ENCODE results near the gene TCEAL7.

Gene TCEAL7

DNA sequence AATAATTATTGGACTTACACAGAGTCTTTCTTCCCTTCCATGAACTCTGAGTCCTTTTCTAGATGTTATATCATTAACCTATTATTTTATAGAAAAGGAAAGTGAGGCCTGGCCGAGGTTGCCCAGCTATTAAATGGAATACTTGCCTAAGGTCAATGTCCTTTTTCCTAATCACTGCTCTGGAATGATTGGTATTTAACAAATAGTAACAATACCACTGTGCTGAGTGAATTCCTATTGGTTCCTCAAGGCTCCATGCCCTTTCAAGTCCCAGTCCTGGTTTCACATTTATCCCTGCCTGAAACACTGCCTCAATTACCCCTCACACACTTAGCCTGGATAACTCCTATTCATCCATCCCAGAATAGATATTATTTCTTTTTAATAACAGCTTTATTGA, 32.4 kb downstream of the TCEAL7 start:
- no peak overlapping the region for H3K4me3 ChIP-seq
- H3K27ac ChIP-seq: no peak overlapping the region

DNA sequence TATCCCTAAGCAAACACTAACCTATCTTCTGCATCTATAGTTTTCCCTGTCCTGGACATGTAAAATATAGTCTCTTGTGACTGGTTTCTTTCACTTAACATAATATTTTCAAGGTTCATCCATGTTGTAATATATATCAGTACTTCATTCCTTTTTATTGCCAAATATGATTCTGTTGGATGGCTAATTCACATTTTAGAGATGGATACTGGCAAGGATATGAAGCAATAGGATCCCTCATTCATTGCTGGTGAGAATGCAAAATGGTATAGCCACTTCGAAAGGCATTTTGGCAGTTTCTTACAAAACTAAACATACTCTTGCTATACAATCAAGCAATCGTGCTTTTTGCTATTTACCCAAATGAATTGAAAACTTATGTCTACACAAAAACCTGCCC, 33.0 kb downstream of the TCEAL7 start:
- H3K27ac ChIP-seq: no peak overlapping the region
- no peak overlapping the region for H3K4me3 ChIP-seq

DNA sequence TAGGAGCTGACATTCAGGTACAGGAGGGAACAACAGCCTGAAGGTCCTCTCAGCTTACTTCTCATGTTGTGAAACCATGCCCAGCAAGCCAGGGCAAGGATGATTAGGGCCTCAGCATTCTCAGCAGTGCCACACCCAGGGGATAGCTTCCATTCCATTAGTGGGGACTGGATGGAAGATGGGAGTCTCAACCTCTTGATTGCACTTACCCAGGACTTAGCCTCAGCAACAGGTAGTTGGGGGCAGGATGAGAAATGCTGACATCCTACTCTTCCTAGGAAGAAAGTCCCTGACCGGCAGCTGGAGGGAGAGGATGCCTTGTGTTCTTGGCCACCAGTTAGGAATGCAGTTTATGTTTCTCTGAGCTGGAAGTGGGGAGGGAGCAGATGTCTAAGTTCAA, 37.5 kb downstream of the TCEAL7 start:
- Histone ChIP-seq H3K27ac (no peak overlapping the region), H3K4me3 (no peak overlapping the region)

DNA sequence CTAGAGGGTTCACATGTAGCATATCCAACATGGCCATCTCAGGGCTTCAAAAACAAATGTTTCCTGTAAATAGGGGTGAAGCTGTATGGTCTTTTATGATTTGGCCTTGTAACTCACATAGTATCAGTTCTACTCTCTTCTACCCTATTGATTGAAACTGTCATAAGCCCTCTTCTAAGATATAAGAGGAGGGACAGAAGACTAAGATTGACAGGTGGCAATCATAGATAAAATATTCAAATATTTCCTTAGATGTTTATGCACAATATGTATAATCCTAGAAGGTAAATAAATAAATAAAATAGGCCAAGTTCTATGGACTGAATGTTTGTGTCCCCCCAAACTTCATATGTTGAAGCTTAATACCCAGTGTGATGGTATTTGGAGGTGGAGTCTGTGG, 39.4 kb downstream of the TCEAL7 start:
- no peak overlapping the region for H3K27ac ChIP-seq
- H3K4me3 ChIP-seq: no peak overlapping the region

DNA sequence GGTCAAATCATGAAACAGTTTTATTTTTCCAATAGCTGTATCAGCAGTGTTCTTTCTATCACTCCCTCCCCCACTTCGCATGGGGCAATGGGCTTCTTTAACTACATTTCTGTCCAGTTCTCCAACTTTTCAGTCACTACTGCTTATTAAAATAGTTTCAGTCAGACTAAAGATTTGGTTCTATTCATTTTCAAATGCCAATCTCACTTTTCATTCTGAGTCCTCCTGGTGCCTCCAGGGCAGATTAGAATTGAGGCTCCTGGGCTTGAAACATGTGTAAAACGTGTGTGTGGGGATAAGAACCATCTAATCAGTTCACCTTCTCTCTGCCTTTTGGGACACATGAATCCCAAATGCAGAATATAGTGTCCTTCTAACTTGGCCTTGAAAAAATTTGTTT, 42.8 kb downstream of the TCEAL7 start:
- H3K4me3 ChIP-seq: no peak overlapping the region
- no peak overlapping the region for H3K27ac ChIP-seq

DNA sequence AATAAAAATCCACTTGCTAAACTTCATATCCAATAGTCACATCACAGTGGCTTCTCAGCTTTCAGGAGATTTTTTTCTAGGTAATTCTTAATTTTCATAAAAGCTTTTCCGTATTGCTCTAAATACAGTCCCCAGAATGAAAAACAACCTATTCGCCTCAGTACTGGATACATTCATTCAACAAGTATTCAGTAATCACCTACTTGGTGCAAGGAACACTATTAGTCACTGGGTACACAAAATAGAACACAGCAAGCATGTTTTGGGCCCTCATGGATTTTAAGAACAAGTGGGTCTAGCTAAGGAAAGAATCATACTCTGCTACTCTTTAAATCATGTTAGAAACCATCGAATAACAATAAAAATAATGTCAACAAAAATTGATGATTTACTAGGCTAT, 43.5 kb downstream of the TCEAL7 start:
- no peak overlapping the region for H3K27ac ChIP-seq
- H3K4me3 ChIP-seq: no peak overlapping the region

DNA sequence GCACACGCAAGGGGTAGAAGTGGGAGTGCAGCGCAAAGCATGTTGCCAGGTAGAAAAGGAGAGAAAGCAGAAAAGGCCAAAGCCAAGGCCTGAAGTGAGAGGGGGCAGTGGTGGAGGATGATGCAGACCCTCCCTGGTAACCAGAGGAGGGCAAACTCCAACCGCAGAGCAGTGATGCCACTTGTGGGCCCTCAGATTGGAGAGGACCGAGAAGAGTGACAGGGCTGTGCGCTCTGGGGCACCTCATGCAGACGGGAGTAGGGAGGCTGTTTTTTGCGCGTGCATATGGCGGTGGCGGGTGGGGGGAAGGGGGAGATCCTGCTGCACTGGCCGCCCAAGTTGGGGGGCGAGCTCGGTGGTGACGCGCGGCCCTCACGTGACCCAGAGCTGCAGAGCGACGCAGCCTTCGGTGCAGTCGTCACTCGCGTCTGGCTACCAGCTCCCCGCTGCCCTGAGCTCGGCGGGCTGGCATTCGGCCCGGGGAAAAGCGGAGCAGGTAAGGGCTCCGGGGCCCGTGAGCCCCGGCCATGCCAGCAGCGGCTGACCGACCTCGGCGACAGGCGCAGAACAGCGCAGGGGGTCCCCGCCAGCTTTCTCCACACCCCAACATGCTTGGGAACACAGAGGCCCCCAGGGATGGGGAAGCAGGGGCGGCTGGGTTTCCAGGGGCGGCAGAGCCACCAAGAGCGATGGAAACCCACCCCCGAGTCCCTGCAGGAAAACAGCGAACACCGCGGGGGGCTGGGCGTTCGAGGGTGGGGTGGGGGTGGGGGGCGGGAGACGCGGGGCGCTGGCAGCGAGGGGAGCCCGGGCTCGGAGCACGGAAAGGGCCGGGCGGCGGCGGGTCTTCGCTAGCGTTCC, 46.3 kb downstream of the TCEAL7 start, which contains the start of gene BEX3:
TSS of gene BEX3 (plus strand) at position 421 of the 861 bp plus-strand sequence. CDS start 984 bp downstream, outside the sequence.
- peak within 1 kb of the TSS; percentile 9 to 90 (median 80) for H3K27ac ChIP-seq

DNA sequence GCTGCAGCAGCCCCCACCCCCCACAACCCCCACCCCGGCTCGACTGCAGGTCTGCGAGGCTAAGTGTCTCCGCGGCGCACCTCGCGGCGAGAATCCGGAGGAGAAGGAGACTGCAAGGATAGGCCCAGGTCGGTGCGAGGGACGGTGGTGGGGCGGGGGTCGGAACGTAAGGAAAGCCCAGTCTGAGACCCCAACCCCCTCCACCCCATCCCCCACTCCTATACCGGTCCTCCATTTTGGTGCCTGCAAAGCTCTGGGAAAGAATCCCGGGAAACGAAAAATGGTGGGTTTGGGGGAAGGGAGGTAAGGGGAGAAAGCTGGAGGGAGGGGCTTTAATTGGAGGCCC, 46.9 kb downstream of the TCEAL7 start:
- Histone ChIP-seq H3K4me3 (peak overlapping the region; percentile 46 to 67 (median 60)), H3K27ac (peak overlapping the region in 20 of 21 experiments; percentile 24 to 90 (median 80))

More for the DNA sequence above, 46.3 kb downstream of the TCEAL7 start, which contains the start of gene BEX3:
- peak within 1 kb of the TSS; percentile 46 to 67 (median 60) for H3K4me3 ChIP-seq

DNA sequence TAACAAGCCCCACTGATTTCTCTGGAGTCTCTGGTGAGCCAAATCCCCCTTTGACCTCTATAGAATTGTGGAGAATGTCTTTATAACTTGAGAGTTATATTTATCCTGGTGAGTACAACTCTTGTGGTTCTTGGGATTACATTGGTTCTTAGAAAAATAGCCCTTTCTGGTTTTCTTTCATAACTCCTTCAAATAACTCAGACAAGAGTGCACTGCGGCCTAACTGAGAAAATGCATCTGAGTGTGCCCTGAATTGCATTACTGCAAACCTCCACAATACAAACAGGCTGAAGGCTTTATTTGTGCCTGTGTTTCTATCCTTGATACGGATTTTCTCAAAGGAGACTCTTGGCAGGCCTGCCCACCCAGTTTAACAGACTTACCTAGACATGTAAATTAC, 49.0 kb downstream of the TCEAL7 start:
- Histone ChIP-seq H3K27ac (no peak overlapping the region), H3K4me3 (no peak overlapping the region)
